Keratinocyte (primary cell): ENCODE measurements around the gene LINGO1.

ENCODE experiments used
- CTCF ChIP-seq, 3 experiments: IDR thresholded peaks in 1 of 3; conservative IDR thresholded peaks in 1 of 3; optimal IDR thresholded peaks in 1 of 3; 2 replicates in 2 of 3; 3 replicates in 1 of 3; pipeline versions ENCODE3 to v1.5.1; 2011; ENCODE audit warnings: low read length in 3 of 3, mild to moderate bottlenecking in 3 of 3, moderate library complexity in 2 of 3, control low read depth in 1 of 3, inconsistent platforms in 1 of 3; ENCODE audit not compliant: insufficient read depth in 2 of 3; ENCODE audit errors: extremely low read depth in 1 of 3
- EZH2 ChIP-seq: IDR thresholded peaks from one replicate; pipeline ENCODE4 v1.6.1; 2012; ENCODE audit warnings: inconsistent platforms, mild to moderate bottlenecking, low read length, moderate library complexity

GRCh38 chr15:77674327-77674726 is 41.6 kb upstream of the LINGO1 start:
- TF ChIP-seq CTCF (optimal IDR thresholded peaks at IDR 0.05 in 1 of 3, IDR thresholded peaks at IDR 0.05 in 1 of 3, conservative IDR thresholded peaks at IDR 0.05 in 1 of 3; ENCODE audit: extremely low read depth in 1 of 3, insufficient read depth in 2 of 3, low read length in 3 of 3), result no peak
- TF ChIP-seq EZH2, result no peak
